ENCODE results near the gene PSME3.
"Not testable (repeated sequence)": the region's sequence is repeated elsewhere in the genome, so short reads cannot be mapped to it uniquely, and the experiment has no call there.

Gene PSME3

DNA sequence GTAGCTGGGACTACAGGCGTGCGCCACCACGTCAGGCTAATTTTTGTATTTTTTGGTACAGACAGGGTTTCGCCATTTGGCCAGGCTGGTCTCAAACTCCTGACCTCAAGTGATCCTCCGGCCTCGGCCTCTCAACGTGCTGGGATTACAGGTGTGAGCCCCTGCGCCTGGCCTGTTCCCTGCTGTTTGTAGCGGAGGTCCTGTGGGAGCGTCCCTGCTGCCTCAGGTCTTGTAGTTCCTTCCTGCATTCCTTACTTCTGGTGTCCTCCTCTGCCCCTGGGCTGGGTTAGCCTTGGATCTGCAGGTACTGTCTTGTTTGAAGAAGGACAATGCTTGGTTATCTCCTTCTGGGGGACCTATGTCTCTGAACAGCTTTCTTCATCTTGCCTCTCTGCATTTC is 43.8 kb downstream of the PSME3 start:
- Histone ChIP-seq H3K9ac (ENCODE audit: low read length) (no peak overlapping the region), H3K27ac (ENCODE audit: low read depth, low read length) (no peak overlapping the region), H3K4me1 (ENCODE audit: control insufficient read depth, insufficient read depth, low read length) (no peaks in the 10 kb centered on the region), H3K36me3 (ENCODE audit: control insufficient read depth, insufficient read depth, low read length) (no peaks in the 10 kb centered on the region), H3K4me3 (ENCODE audit: low read length) (no peak overlapping the region), H3K27me3 (ENCODE audit: control insufficient read depth, insufficient read depth, low read length) (no peaks in the 10 kb centered on the region)

GRCh38 chr17:42878123-42878880 is 45.1 kb downstream of the PSME3 start:
- H3K27me3 ChIP-seq (ENCODE audit: control insufficient read depth, insufficient read depth, low read length): no peaks in the 10 kb centered on the region
- no peak overlapping the region for H3K27ac ChIP-seq (ENCODE audit: low read depth, low read length)

GRCh38 chr17:42878924-42879595 is 45.9 kb downstream of the PSME3 start:
- Histone ChIP-seq H3K27me3 (ENCODE audit: control insufficient read depth, insufficient read depth, low read length) (no peaks in the 10 kb centered on the region), H3K27ac (ENCODE audit: low read depth, low read length) (no peak overlapping the region), H3K36me3 (ENCODE audit: control insufficient read depth, insufficient read depth, low read length) (no peaks in the 10 kb centered on the region), H3K9ac (ENCODE audit: low read length) (no peak overlapping the region), H3K4me3 (ENCODE audit: low read length) (no peak overlapping the region), H3K4me1 (ENCODE audit: control insufficient read depth, insufficient read depth, low read length) (no peaks in the 10 kb centered on the region)

More at GRCh38 chr17:42878123-42878880, 45.1 kb downstream of the PSME3 start:
- Histone ChIP-seq H3K4me3 (ENCODE audit: low read length) (no peak overlapping the region), H3K4me1 (ENCODE audit: control insufficient read depth, insufficient read depth, low read length) (no peaks in the 10 kb centered on the region), H3K9ac (ENCODE audit: low read length) (no peak overlapping the region), H3K36me3 (ENCODE audit: control insufficient read depth, insufficient read depth, low read length) (no peaks in the 10 kb centered on the region)

GRCh38 chr17:42879596-42879985 is 46.4 kb downstream of the PSME3 start:
- Histone ChIP-seq H3K27me3 (ENCODE audit: control insufficient read depth, insufficient read depth, low read length) (no peaks in the 10 kb centered on the region), H3K36me3 (ENCODE audit: control insufficient read depth, insufficient read depth, low read length) (no peaks in the 10 kb centered on the region), H3K27ac (ENCODE audit: low read depth, low read length) (no peak overlapping the region), H3K9ac (ENCODE audit: low read length) (no peak overlapping the region), H3K4me3 (ENCODE audit: low read length) (no peak overlapping the region), H3K4me1 (ENCODE audit: control insufficient read depth, insufficient read depth, low read length) (no peaks in the 10 kb centered on the region)

- H3K27ac ChIP-seq (ENCODE audit: low read depth, low read length): no peak overlapping the region
Observed at GRCh38 chr17:42880776-42881310, 47.6 kb downstream of the PSME3 start.

GRCh38 chr17:42881706-42882105 is 48.5 kb downstream of the PSME3 start:
- not testable (repeated sequence) for H3K36me3 ChIP-seq (ENCODE audit: control insufficient read depth, insufficient read depth, low read length); H3K9ac ChIP-seq (ENCODE audit: low read length); H3K27me3 ChIP-seq (ENCODE audit: control insufficient read depth, insufficient read depth, low read length); H3K4me3 ChIP-seq (ENCODE audit: low read length); H3K27ac ChIP-seq (ENCODE audit: low read depth, low read length); H3K4me1 ChIP-seq (ENCODE audit: control insufficient read depth, insufficient read depth, low read length)

More at GRCh38 chr17:42880776-42881310, 47.6 kb downstream of the PSME3 start:
- H3K4me3 ChIP-seq (ENCODE audit: low read length): no peak overlapping the region
- H3K4me1 ChIP-seq (ENCODE audit: control insufficient read depth, insufficient read depth, low read length): no peaks in the 10 kb centered on the region
- H3K27me3 ChIP-seq (ENCODE audit: control insufficient read depth, insufficient read depth, low read length): no peaks in the 10 kb centered on the region
- H3K36me3 ChIP-seq (ENCODE audit: control insufficient read depth, insufficient read depth, low read length): no peaks in the 10 kb centered on the region
- no peak overlapping the region for H3K9ac ChIP-seq (ENCODE audit: low read length)

GRCh38 chr17:42882166-42882565 is 49.0 kb downstream of the PSME3 start:
- no peaks in the 10 kb centered on the region for H3K36me3 ChIP-seq (ENCODE audit: control insufficient read depth, insufficient read depth, low read length)
- H3K9ac ChIP-seq (ENCODE audit: low read length): no peak overlapping the region
- H3K27me3 ChIP-seq (ENCODE audit: control insufficient read depth, insufficient read depth, low read length): no peaks in the 10 kb centered on the region
- no peak overlapping the region for H3K4me3 ChIP-seq (ENCODE audit: low read length)
- no peak overlapping the region for H3K27ac ChIP-seq (ENCODE audit: low read depth, low read length)
- H3K4me1 ChIP-seq (ENCODE audit: control insufficient read depth, insufficient read depth, low read length): no peaks in the 10 kb centered on the region

- H3K27ac ChIP-seq (ENCODE audit: low read depth, low read length): no peak overlapping the region
- H3K4me3 ChIP-seq (ENCODE audit: low read length): no peak overlapping the region
- no peaks in the 10 kb centered on the region for H3K36me3 ChIP-seq (ENCODE audit: control insufficient read depth, insufficient read depth, low read length)
- no peak overlapping the region for H3K9ac ChIP-seq (ENCODE audit: low read length)
- no peaks in the 10 kb centered on the region for H3K27me3 ChIP-seq (ENCODE audit: control insufficient read depth, insufficient read depth, low read length)
- no peaks in the 10 kb centered on the region for H3K4me1 ChIP-seq (ENCODE audit: control insufficient read depth, insufficient read depth, low read length)
Observed at GRCh38 chr17:42883802-42884558, 50.8 kb downstream of the PSME3 start.

DNA sequence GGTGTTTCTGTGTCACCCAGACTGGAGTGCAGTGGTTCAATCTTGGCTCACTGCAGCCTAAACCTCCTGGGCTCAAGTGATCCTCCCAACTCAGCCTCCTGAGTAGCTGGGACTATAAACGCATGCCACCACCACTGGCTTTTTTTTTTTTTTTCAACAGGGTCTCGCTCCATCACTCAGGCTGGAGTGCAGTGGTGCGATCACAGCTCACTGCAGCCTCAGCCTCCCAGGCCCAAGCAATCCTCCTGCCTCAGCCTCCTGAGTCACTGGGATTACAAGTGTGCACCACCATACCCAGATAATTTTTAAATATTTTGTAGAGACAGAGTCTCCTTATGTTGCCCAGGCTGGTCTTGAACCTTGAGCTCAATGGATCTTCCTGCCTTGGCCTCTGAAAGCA is 52.6 kb downstream of the PSME3 start:
- H3K4me1 ChIP-seq (ENCODE audit: control insufficient read depth, insufficient read depth, low read length); H3K36me3 ChIP-seq (ENCODE audit: control insufficient read depth, insufficient read depth, low read length); H3K27me3 ChIP-seq (ENCODE audit: control insufficient read depth, insufficient read depth, low read length); H3K27ac ChIP-seq (ENCODE audit: low read depth, low read length); H3K9ac ChIP-seq (ENCODE audit: low read length); H3K4me3 ChIP-seq (ENCODE audit: low read length): not testable (repeated sequence)

- Histone ChIP-seq H3K36me3 (ENCODE audit: control insufficient read depth, insufficient read depth, low read length) (no peaks in the 10 kb centered on the region), H3K4me3 (ENCODE audit: low read length) (no peak overlapping the region), H3K4me1 (ENCODE audit: control insufficient read depth, insufficient read depth, low read length) (peaks cover 2% of the 10 kb centered on the region), H3K9ac (ENCODE audit: low read length) (no peak overlapping the region), H3K27ac (ENCODE audit: low read depth, low read length) (no peak overlapping the region), H3K27me3 (ENCODE audit: control insufficient read depth, insufficient read depth, low read length) (no peaks in the 10 kb centered on the region)
Observed at GRCh38 chr17:42886283-42887176, 53.3 kb downstream of the PSME3 start.

- no peak overlapping the region for H3K9ac ChIP-seq (ENCODE audit: low read length)
- H3K27me3 ChIP-seq (ENCODE audit: control insufficient read depth, insufficient read depth, low read length): no peaks in the 10 kb centered on the region
- no peaks in the 10 kb centered on the region for H3K36me3 ChIP-seq (ENCODE audit: control insufficient read depth, insufficient read depth, low read length)
- peaks cover 10% of the 10 kb centered on the region for H3K4me1 ChIP-seq (ENCODE audit: control insufficient read depth, insufficient read depth, low read length)
- no peak overlapping the region for H3K4me3 ChIP-seq (ENCODE audit: low read length)
- H3K27ac ChIP-seq (ENCODE audit: low read depth, low read length): no peak overlapping the region
Observed at GRCh38 chr17:42889809-42890208, 56.6 kb downstream of the PSME3 start.
